GM13977 (cell line): ENCODE measurements around the gene CAGE1.

Experiments used
- DNase-seq: peaks from one replicate; pipeline ENCODE4 v3.0.0; 2012; ENCODE audit warnings: low spot score
- in situ Hi-C: fragments of 300-500 bp; cut with MboI; formaldehyde crosslinking; loops from one replicate; pipeline ENCODE4 v1.12.0; 2022; ENCODE audit warnings: low sequenced_read_pairs, low pct_unique_long_range_greater_than_20kb, mixed read lengths, inconsistent platforms; ENCODE audit not compliant: unreplicated experiment
- TF ChIP-seq, protein P1 (sequence below): IDR thresholded peaks from 2 replicates; pipeline ENCODE4 v1.5.1; 2012; ENCODE audit warnings: mild to moderate bottlenecking, control low read depth; ENCODE audit not compliant: insufficient read depth; ENCODE audit errors: extremely low read depth, missing control alignments

Gene CAGE1

DNA sequence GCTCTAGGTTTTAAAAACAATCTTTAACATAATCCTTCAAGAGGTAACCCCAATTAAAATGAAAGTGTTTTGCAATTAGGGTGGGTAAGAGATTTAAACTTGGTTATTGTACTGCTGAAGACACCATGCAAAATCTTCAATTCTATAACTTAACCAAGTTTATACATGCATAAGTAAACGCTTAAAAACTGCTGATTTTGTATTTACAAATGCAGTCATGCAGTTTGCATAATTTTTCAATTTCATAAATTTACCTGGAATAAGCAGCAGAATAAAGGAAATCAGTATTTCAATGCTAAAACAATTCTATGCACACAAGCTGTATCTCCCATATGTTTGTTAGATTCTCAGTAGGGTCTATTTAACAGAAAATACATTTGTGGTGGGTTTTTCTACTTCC lies 99.5 kb downstream of the CAGE1 start:
- no peak for DNase-seq
- TF ChIP-seq, protein P1, sequence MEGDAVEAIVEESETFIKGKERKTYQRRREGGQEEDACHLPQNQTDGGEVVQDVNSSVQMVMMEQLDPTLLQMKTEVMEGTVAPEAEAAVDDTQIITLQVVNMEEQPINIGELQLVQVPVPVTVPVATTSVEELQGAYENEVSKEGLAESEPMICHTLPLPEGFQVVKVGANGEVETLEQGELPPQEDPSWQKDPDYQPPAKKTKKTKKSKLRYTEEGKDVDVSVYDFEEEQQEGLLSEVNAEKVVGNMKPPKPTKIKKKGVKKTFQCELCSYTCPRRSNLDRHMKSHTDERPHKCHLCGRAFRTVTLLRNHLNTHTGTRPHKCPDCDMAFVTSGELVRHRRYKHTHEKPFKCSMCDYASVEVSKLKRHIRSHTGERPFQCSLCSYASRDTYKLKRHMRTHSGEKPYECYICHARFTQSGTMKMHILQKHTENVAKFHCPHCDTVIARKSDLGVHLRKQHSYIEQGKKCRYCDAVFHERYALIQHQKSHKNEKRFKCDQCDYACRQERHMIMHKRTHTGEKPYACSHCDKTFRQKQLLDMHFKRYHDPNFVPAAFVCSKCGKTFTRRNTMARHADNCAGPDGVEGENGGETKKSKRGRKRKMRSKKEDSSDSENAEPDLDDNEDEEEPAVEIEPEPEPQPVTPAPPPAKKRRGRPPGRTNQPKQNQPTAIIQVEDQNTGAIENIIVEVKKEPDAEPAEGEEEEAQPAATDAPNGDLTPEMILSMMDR, result no peak
- in situ Hi-C loops, result loop anchor here (25.0 kb wide), 2 partner anchors 97 to 747 kb away; partner anchors contain the start of genes CAGE1 and RIOK1

DNA sequence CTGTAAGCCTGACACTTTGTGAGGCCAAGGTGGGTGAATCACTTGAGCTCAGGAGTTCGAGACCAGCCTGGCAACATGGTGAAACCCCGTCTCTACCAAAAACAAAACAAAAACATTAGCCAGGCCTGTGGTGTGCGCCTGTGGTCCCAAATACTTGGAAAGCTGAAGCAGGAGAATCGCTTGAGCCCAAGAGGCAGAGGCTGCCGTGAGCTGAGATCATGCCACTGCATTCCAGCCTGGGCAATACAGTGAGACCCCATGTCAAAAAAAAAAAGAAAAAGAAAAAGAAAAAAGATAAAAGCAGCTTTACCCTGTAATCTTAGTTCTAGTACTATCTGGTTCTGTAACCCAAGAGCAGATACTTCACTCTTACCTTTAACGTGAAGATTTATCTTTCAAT lies 104.1 kb downstream of the CAGE1 start:
- in situ Hi-C loops, result loop anchor here (25.0 kb wide), 2 partner anchors 102 to 752 kb away; partner anchors contain the start of genes CAGE1 and RIOK1
- TF ChIP-seq, protein P1, result no peak
- no peak for DNase-seq

DNA sequence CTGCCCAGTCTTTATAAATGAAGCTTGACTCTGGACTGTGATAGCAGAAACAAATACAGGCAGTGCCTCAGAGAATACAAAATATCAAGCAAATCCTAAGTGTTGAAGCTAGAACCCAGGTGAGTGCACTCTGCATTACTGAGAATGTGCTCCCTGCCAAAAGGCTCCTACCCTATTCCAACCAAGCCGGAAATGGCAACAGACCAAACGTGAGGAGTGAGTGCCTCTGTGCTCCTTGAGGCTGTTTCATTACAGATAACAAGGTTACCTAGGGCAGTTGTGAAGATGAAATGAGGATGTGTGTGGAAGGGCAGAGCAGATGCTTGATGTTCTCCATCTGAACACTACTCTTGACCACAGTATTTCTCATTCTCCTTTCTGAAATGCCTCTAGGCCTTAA lies 105.9 kb downstream of the CAGE1 start:
- TF ChIP-seq, protein P1, result no peak
- no peak for DNase-seq
- in situ Hi-C loops, result loop anchor here (25.0 kb wide), 2 partner anchors 104 to 754 kb away; partner anchors contain the start of genes CAGE1 and RIOK1

DNA sequence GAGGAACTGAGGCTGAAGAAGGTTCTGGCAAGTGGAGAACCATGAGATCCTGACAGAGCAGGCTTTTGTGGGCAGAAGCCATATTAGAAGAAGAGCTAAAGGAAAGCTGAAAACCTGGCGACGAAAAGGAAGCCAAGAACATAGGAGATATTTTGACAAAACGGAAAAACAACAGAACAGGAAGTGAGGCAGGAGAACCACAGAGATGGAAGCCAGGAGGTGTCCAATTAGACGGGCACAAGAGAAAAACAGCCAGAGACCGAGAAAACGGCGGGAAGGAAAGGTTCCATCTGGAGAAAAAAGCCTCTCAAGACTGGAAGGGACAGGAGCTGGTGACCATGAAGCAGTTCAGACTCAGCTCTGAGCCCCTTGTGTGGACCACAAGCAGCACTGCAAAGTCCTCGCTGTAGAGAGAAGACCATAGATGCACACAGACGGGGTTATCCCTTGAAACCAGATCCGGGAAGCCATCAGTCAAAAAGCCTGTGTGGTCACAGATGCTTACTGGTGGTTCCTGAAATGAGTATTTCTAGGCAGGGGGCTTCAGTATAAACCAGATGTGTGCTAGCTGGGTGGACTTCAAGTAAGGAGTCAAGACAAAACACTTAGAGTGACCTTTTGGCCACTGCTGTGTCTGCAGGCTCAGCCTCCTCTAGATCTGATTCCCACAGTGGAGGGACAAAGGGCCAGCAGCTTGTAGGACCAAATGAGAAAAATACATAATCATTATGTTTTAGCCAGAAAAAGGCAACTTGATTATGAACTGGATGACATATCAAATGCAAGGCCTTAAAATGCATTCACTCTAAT lies 107.2 kb downstream of the CAGE1 start:
- DNase-seq, result no peak
- TF ChIP-seq, protein P1, result no peak
- in situ Hi-C loops, result loop anchor here (25.0 kb wide), 2 partner anchors 105 to 755 kb away; partner anchors contain the start of genes CAGE1 and RIOK1
